Measurements from ENCODE around the gene CHMP2B. TPM values are rescaled to one million over a fixed set of nuclear protein-coding genes. Genes with fewer than 3 reads are reported as not detected.
A peak's percentile ranks its signal among the peaks of the same experiment; 100 is the strongest.

Gene CHMP2B
- total RNA-seq, 4 donors from 2014 or later, result 33.5 to 41.6 (median 37.4) TPM

- whole genome bisulfite sequencing, 2 donors, result 30 to 44% methylated on average over 5 of the region's 5 CpGs
- no peak overlapping the region for H3K27ac ChIP-seq
- H3K27me3 ChIP-seq, result peaks cover 0 to 11% (median 0%) of the 10 kb centered on the region in 4 donors
- no peaks in the 10 kb centered on the region for H3K36me3 ChIP-seq
- TF ChIP-seq CTCF (IDR thresholded peaks at IDR 0.05) (no peak), POLR2A (IDR thresholded peaks at IDR 0.05) (no peak)
- peaks cover 0 to 44% (median 8%) of the 10 kb centered on the region in 3 donors for H3K4me1 ChIP-seq
- H3K4me3 ChIP-seq, result no peak overlapping the region
- no peaks in the 10 kb centered on the region for H3K9me3 ChIP-seq
- DNase-seq, result no peak
- intact Hi-C loops (cut with DNase I), result no loop called here
Measured at GRCh38 chr3:87225659-87226058, 1.4 kb upstream of the CHMP2B start.

- TF ChIP-seq POLR2A (IDR thresholded peaks at IDR 0.05) (no peak), CTCF (IDR thresholded peaks at IDR 0.05) (no peak)
- H3K9me3 ChIP-seq, result no peaks in the 10 kb centered on the region
- H3K4me3 ChIP-seq, result peak overlapping the region; percentile 82 to 99 (median 90)
- 0% methylated on average over 3 of the region's 3 CpGs for WGBS, 2 donors
- H3K27ac ChIP-seq, result peak overlapping the region; percentile 92 to 100 (median 98)
- DNase-seq, result no peak
- H3K27me3 ChIP-seq, result peaks cover 0 to 3% (median 0%) of the 10 kb centered on the region in 4 donors
- intact Hi-C loops (cut with DNase I), result no loop called here
- peaks cover 0 to 56% (median 8%) of the 10 kb centered on the region in 3 donors for H3K4me1 ChIP-seq
- H3K36me3 ChIP-seq, result no peaks in the 10 kb centered on the region
Measured at GRCh38 chr3:87227835-87228144, 681 bp downstream of the CHMP2B start.

- 11 to 22% methylated on average over 1 of the region's 1 CpG for WGBS, 2 donors
- DNase-seq, result no peak
- Histone ChIP-seq H3K36me3 (no peaks in the 10 kb centered on the region), H3K27ac (peak overlapping the region in 2 of 4 donors; percentile 99 to 100), H3K27me3 (no peaks in the 10 kb centered on the region), H3K9me3 (no peaks in the 10 kb centered on the region), H3K4me1 (peaks cover 0 to 62% (median 8%) of the 10 kb centered on the region in 3 donors), H3K4me3 (peak overlapping the region in 3 of 4 donors; percentile 88 to 99 (median 92))
- TF ChIP-seq CTCF (IDR thresholded peaks at IDR 0.05), result no peak
- TF ChIP-seq POLR2A (IDR thresholded peaks at IDR 0.05), result no peak
- intact Hi-C loops (cut with DNase I), result no loop called here
Measured at GRCh38 chr3:87228316-87228715, 1.2 kb downstream of the CHMP2B start.

DNA sequence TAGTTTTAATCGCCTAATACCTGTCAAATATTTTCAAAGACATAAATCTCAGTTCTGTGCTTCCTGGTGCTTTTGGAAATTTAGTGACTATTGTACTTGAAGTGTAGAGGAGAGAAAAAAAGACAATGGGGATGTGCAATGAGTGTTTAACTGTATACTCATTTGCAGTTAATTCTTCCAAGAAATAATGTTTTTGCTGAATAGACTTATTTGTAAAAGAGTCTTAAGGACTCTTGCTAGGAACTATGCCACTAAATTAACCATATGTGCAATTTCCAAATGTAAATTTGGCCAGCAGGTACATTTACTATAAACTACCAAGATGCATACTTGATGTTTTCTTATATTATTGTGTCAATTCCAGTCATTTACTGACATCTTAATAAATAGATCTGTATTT lies 2.0 kb downstream of the CHMP2B start:
- H3K4me1 ChIP-seq, result peaks cover 0 to 70% (median 8%) of the 10 kb centered on the region in 3 donors
- no peaks in the 10 kb centered on the region for H3K9me3 ChIP-seq
- 30 to 37% methylated on average over 1 of the region's 1 CpG for WGBS, 2 donors
- H3K4me3 ChIP-seq, result peak overlapping the region in 1 of 4 donors; percentile 92
- DNase-seq, result no peak
- no peak for TF ChIP-seq POLR2A (IDR thresholded peaks at IDR 0.05)
- no peak for TF ChIP-seq CTCF (IDR thresholded peaks at IDR 0.05)
- no peak overlapping the region for H3K27ac ChIP-seq
- H3K36me3 ChIP-seq, result no peaks in the 10 kb centered on the region
- no peaks in the 10 kb centered on the region for H3K27me3 ChIP-seq
- intact Hi-C loops (cut with DNase I), result no loop called here

GRCh38 chr3:87233805-87234204 lies 6.7 kb downstream of the CHMP2B start:
- no peak for DNase-seq
- H3K4me3 ChIP-seq, result no peak overlapping the region
- no peaks in the 10 kb centered on the region for H3K27me3 ChIP-seq
- intact Hi-C loops (cut with DNase I), result no loop called here
- peaks cover 0 to 45% (median 0%) of the 10 kb centered on the region in 3 donors for H3K4me1 ChIP-seq
- WGBS, 2 donors, result 91 to 94% methylated on average over 1 of the region's 1 CpG
- no peaks in the 10 kb centered on the region for H3K9me3 ChIP-seq
- TF ChIP-seq POLR2A (IDR thresholded peaks at IDR 0.05) (no peak), CTCF (IDR thresholded peaks at IDR 0.05) (no peak)
- no peak overlapping the region for H3K27ac ChIP-seq
- H3K36me3 ChIP-seq, result peaks cover 0 to 16% (median 0%) of the 10 kb centered on the region in 3 donors

Measured in esophagus squamous epithelium (tissue), 5 donors.